ENCODE results near the gene HMG20A.

Gene HMG20A

GRCh38 chr15:77391372-77391951, 29.2 kb upstream of the HMG20A start:
- TF ChIP-seq, protein P1, sequence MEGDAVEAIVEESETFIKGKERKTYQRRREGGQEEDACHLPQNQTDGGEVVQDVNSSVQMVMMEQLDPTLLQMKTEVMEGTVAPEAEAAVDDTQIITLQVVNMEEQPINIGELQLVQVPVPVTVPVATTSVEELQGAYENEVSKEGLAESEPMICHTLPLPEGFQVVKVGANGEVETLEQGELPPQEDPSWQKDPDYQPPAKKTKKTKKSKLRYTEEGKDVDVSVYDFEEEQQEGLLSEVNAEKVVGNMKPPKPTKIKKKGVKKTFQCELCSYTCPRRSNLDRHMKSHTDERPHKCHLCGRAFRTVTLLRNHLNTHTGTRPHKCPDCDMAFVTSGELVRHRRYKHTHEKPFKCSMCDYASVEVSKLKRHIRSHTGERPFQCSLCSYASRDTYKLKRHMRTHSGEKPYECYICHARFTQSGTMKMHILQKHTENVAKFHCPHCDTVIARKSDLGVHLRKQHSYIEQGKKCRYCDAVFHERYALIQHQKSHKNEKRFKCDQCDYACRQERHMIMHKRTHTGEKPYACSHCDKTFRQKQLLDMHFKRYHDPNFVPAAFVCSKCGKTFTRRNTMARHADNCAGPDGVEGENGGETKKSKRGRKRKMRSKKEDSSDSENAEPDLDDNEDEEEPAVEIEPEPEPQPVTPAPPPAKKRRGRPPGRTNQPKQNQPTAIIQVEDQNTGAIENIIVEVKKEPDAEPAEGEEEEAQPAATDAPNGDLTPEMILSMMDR (IDR thresholded peaks at IDR 0.05; ENCODE audit: poor library complexity, severe bottlenecking), result no peak
- Histone ChIP-seq H3K9me3 (ENCODE audit: severe bottlenecking) (no peaks in the 10 kb centered on the region), H3K27ac (ENCODE audit: poor library complexity, severe bottlenecking) (no peak overlapping the region), H3K4me3 (ENCODE audit: severe bottlenecking) (no peak overlapping the region), H3K27me3 (ENCODE audit: insufficient read depth, poor library complexity, severe bottlenecking) (no peaks in the 10 kb centered on the region), H3K36me3 (ENCODE audit: low read depth) (no peaks in the 10 kb centered on the region), H3K4me1 (ENCODE audit: insufficient read depth, poor library complexity, severe bottlenecking) (no peaks in the 10 kb centered on the region)
- ATAC-seq (ENCODE audit: low read depth), result no peak
- no peak for DNase-seq (ENCODE audit: low spot score)

- H3K27me3 ChIP-seq (ENCODE audit: insufficient read depth, poor library complexity, severe bottlenecking), result no peaks in the 10 kb centered on the region
- no peaks in the 10 kb centered on the region for H3K36me3 ChIP-seq (ENCODE audit: low read depth)
- H3K9me3 ChIP-seq (ENCODE audit: severe bottlenecking), result no peaks in the 10 kb centered on the region
- no peak overlapping the region for H3K27ac ChIP-seq (ENCODE audit: poor library complexity, severe bottlenecking)
- no peak overlapping the region for H3K4me3 ChIP-seq (ENCODE audit: severe bottlenecking)
- ATAC-seq (ENCODE audit: low read depth) (0 out of 3 replicates have a peak, but pooled peaks have one; percentile 10), DNase-seq (ENCODE audit: low spot score) (no peak)
- no peaks in the 10 kb centered on the region for H3K4me1 ChIP-seq (ENCODE audit: insufficient read depth, poor library complexity, severe bottlenecking)
- TF ChIP-seq, protein P1 (IDR thresholded peaks at IDR 0.05; ENCODE audit: poor library complexity, severe bottlenecking), result no peak
Measured at GRCh38 chr15:77392762-77393470, 27.8 kb upstream of the HMG20A start.

DNA sequence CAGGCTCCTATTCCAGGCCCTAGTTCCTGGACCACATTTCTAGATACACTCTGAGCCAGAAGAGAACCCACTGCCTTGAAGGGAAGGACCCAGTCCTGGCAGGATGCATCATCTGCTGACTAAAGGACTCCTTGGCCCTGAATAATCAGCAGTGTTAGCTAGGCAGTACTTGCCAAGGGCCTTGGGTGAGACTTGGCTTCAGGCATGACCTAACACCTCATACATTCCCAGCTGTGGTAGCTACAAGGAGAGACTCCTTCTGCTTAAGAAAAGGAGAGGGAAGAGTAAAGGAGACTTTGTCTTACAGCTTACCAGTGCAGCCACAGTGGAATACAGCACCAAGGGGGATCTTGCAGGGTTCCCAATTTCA, 27.2 kb upstream of the HMG20A start:
- no peaks in the 10 kb centered on the region for H3K27me3 ChIP-seq (ENCODE audit: insufficient read depth, poor library complexity, severe bottlenecking)
- no peaks in the 10 kb centered on the region for H3K36me3 ChIP-seq (ENCODE audit: low read depth)
- ATAC-seq (ENCODE audit: low read depth), result peak; percentile 49; the same call in 2 of the 3 replicates
- TF ChIP-seq, protein P1 (IDR thresholded peaks at IDR 0.05; ENCODE audit: poor library complexity, severe bottlenecking), result no peak
- H3K4me1 ChIP-seq (ENCODE audit: insufficient read depth, poor library complexity, severe bottlenecking), result no peaks in the 10 kb centered on the region
- no peak for DNase-seq (ENCODE audit: low spot score)
- H3K4me3 ChIP-seq (ENCODE audit: severe bottlenecking), result no peak overlapping the region
- no peak overlapping the region for H3K27ac ChIP-seq (ENCODE audit: poor library complexity, severe bottlenecking)
- H3K9me3 ChIP-seq (ENCODE audit: severe bottlenecking), result no peaks in the 10 kb centered on the region

DNA sequence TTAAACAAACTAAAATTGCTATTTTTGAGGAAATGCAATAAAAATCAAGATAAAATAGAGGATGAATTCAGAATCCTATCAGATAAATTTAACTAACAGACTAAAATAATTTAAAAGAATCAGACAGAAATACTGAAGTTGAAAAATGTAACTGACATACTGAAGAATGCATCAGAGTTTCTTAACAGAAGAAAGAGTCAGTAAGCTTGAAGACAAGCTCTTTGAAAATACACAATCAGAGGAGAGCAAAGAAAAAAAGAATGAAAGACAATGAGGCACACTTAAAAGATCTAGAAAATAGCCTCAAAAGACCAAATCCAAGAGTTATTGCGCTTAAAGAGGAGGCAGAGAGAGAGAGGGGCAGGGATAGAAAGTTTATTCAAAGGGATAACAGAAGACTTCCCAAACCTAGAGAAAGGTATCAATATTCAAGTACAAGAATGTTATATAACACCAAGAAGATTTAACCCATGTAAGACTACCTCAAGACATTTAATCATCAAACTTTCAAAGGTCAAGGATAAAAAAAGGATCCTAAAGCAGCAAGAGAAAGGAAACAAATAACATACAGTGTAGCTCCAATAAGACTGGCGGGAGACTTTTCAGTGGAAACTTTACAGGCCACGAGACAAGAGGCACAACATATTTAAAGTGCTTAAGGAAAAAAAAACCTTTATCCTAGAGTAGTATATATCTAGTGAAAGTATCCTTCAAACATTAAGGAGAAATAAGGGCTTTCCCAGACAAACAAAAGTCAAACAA, 25.5 kb upstream of the HMG20A start:
- H3K4me1 ChIP-seq (ENCODE audit: insufficient read depth, poor library complexity, severe bottlenecking), result no peaks in the 10 kb centered on the region
- ATAC-seq (ENCODE audit: low read depth), result no peak
- TF ChIP-seq, protein P1 (IDR thresholded peaks at IDR 0.05; ENCODE audit: poor library complexity, severe bottlenecking), result no peak
- H3K27ac ChIP-seq (ENCODE audit: poor library complexity, severe bottlenecking), result no peak overlapping the region
- H3K27me3 ChIP-seq (ENCODE audit: insufficient read depth, poor library complexity, severe bottlenecking), result no peaks in the 10 kb centered on the region
- no peak overlapping the region for H3K4me3 ChIP-seq (ENCODE audit: severe bottlenecking)
- no peak for DNase-seq (ENCODE audit: low spot score)
- H3K36me3 ChIP-seq (ENCODE audit: low read depth), result no peaks in the 10 kb centered on the region
- H3K9me3 ChIP-seq (ENCODE audit: severe bottlenecking), result peaks cover 6% of the 10 kb centered on the region

Data from RWPE2 (cell line).